ENCODE data around the gene PLEK2. TPM values are rescaled to one million over a fixed set of nuclear protein-coding genes. Genes with fewer than 3 reads are reported as not detected.
A peak's percentile ranks its signal among the peaks of the same experiment; 100 is the strongest.

PLEK2 gene
- total and polyA plus RNA-seq, 2 of the 13 experiments (the other 11 are each of a cell fraction or from before 2014, with no cell fraction given) = 0.26 to 1.5 TPM

DNA sequence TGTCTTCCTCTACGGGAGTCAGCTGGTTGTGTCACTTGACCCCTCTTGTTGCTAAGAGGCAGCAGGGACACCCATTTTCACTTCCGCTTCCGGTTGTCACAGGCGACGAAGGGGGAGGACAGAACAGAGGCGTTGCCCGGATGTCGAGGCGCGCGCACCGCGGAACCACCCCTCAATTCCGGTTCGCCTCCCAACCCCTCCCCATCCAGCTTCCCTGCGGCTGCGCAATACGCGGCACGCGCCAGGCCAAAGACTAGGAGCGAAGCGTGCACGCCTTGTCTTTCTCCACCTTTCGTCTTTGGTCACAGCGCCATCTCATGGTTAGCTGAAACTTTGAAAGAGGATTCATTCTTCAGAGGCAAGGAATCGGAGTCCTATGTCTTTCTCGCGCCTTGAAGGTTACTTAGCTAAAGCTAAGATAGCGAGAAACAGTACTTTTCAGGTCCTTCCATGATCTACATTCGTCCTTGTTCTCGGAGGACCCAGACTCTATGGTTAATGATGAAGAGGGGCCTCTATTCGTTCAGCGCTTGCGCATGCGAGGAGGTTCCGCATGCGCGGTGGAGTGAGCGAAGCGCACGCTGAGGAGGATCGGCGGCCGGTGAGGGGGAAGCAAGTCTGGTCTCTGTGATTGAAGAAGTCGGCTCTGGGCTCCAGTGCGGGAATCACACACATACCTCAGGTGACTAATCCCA is 52.0 kb downstream of the PLEK2 start, which contains the start of the genes ATP6V1D and EIF2S1 (continued):
- TF ChIP-seq ZNF567 (CRISPR knock-in tag; IDR thresholded peaks at IDR 0.05; ENCODE audit: borderline replicate concordance) = no peak
- TF ChIP-seq ZNF251 (CRISPR knock-in tag; IDR thresholded peaks at IDR 0.05) = no peak
- TF ChIP-seq ZNF138 (CRISPR knock-in tag; IDR thresholded peaks at IDR 0.05; ENCODE audit: low read depth) = no peak
- no peak for TF ChIP-seq TRIM24 (CRISPR knock-in tag; IDR thresholded peaks at IDR 0.05)
- TF ChIP-seq ELF3 (CRISPR knock-in tag; IDR thresholded peaks at IDR 0.05) = peak; percentile 76
- no peak; the same call in 1 of the 2 replicates for TF ChIP-seq KMT2A (CRISPR knock-in tag; IDR thresholded peaks at IDR 0.05)
- peak; percentile 1; the same call in 1 of the 2 replicates for TF ChIP-seq FOSL2 (CRISPR knock-in tag; IDR thresholded peaks at IDR 0.05)
- TF ChIP-seq, protein P1, sequence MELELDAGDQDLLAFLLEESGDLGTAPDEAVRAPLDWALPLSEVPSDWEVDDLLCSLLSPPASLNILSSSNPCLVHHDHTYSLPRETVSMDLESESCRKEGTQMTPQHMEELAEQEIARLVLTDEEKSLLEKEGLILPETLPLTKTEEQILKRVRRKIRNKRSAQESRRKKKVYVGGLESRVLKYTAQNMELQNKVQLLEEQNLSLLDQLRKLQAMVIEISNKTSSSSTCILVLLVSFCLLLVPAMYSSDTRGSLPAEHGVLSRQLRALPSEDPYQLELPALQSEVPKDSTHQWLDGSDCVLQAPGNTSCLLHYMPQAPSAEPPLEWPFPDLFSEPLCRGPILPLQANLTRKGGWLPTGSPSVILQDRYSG (CRISPR knock-in tag; IDR thresholded peaks at IDR 0.05) = no peak
- TF ChIP-seq, protein P2, sequence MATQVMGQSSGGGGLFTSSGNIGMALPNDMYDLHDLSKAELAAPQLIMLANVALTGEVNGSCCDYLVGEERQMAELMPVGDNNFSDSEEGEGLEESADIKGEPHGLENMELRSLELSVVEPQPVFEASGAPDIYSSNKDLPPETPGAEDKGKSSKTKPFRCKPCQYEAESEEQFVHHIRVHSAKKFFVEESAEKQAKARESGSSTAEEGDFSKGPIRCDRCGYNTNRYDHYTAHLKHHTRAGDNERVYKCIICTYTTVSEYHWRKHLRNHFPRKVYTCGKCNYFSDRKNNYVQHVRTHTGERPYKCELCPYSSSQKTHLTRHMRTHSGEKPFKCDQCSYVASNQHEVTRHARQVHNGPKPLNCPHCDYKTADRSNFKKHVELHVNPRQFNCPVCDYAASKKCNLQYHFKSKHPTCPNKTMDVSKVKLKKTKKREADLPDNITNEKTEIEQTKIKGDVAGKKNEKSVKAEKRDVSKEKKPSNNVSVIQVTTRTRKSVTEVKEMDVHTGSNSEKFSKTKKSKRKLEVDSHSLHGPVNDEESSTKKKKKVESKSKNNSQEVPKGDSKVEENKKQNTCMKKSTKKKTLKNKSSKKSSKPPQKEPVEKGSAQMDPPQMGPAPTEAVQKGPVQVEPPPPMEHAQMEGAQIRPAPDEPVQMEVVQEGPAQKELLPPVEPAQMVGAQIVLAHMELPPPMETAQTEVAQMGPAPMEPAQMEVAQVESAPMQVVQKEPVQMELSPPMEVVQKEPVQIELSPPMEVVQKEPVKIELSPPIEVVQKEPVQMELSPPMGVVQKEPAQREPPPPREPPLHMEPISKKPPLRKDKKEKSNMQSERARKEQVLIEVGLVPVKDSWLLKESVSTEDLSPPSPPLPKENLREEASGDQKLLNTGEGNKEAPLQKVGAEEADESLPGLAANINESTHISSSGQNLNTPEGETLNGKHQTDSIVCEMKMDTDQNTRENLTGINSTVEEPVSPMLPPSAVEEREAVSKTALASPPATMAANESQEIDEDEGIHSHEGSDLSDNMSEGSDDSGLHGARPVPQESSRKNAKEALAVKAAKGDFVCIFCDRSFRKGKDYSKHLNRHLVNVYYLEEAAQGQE (IDR thresholded peaks at IDR 0.05; ENCODE audit: borderline replicate concordance in 1 of 2, low read depth in 1 of 2, low read length in 2 of 2) = no peak
- no peak for TF ChIP-seq ARNT2 (CRISPR knock-in tag; IDR thresholded peaks at IDR 0.05; ENCODE audit: low read depth)
- no peak for TF ChIP-seq ZBTB1 (CRISPR knock-in tag; IDR thresholded peaks at IDR 0.05; ENCODE audit: borderline replicate concordance)
- 0 out of 2 replicates have a peak, but pooled peaks have one; percentile 54 for TF ChIP-seq ZNF264 (CRISPR knock-in tag; IDR thresholded peaks at IDR 0.05)
- TF ChIP-seq, protein P3, sequence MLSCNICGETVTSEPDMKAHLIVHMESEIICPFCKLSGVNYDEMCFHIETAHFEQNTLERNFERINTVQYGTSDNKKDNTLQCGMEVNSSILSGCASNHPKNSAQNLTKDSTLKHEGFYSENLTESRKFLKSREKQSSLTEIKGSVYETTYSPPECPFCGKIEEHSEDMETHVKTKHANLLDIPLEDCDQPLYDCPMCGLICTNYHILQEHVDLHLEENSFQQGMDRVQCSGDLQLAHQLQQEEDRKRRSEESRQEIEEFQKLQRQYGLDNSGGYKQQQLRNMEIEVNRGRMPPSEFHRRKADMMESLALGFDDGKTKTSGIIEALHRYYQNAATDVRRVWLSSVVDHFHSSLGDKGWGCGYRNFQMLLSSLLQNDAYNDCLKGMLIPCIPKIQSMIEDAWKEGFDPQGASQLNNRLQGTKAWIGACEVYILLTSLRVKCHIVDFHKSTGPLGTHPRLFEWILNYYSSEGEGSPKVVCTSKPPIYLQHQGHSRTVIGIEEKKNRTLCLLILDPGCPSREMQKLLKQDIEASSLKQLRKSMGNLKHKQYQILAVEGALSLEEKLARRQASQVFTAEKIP (CRISPR knock-in tag; IDR thresholded peaks at IDR 0.05; ENCODE audit: borderline replicate concordance) = no peak
- TF ChIP-seq, protein P4, sequence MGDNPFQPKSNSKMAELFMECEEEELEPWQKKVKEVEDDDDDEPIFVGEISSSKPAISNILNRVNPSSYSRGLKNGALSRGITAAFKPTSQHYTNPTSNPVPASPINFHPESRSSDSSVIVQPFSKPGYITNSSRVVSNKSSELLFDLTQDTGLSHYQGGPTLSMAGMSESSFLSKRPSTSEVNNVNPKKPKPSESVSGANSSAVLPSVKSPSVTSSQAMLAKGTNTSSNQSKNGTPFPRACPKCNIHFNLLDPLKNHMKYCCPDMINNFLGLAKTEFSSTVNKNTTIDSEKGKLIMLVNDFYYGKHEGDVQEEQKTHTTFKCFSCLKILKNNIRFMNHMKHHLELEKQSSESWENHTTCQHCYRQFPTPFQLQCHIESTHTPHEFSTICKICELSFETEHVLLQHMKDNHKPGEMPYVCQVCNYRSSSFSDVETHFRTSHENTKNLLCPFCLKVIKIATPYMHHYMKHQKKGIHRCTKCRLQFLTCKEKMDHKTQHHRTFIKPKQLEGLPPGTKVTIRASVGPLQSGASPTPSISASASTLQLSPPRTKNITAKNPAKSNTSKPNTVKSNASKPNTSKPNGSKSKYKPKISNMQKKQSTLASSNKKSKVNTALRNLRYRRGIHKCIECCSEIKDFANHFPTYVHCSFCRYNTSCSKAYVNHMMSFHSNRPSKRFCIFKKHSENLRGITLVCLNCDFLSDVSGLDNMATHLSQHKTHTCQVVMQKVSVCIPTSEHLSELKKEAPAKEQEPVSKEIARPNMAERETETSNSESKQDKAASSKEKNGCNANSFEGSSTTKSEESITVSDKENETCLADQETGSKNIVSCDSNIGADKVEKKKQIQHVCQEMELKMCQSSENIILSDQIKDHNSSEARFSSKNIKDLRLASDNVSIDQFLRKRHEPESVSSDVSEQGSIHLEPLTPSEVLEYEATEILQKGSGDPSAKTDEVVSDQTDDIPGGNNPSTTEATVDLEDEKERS (CRISPR knock-in tag; IDR thresholded peaks at IDR 0.05) = no peak
- TF ChIP-seq TP53 (CRISPR knock-in tag; conservative IDR thresholded peaks at IDR 0.05) = no peak
- no peak; the same call in 1 of the 2 replicates for TF ChIP-seq ZNF431 (CRISPR knock-in tag; IDR thresholded peaks at IDR 0.05; ENCODE audit: borderline replicate concordance, low read depth)
- TF ChIP-seq KLF6 (CRISPR knock-in tag; IDR thresholded peaks at IDR 0.05) = no peak
- TF ChIP-seq ELF1 (CRISPR knock-in tag; IDR thresholded peaks at IDR 0.05) = peak; percentile 94
